HCT116 (cell line): Measurements from ENCODE around the gene TLR3. TPM values are rescaled to one million over a fixed set of nuclear protein-coding genes. Genes with fewer than 3 reads are reported as not detected.

Experiments
- ATAC-seq: fragments of 200-7000 bp; cut with Tn5 transposase; 2 replicates; pipeline ENCODE4 v1.9.1; 2020; ENCODE audit warnings: mild to moderate bottlenecking, moderate library complexity
- BruUV-seq: library from RNA; stranded (reverse); fragments of 400-500 nt; replicated peaks from 2 replicates; lab custom pipeline; 2021; lab: Mats Ljungman, UMichigan
- CTCF ChIA-PET: fragments of 300-600 bp; sonication (Branson Sonifier 250); formaldehyde crosslinking; loops from one replicate; lab custom pipeline; 2021; ENCODE audit warnings: antibody characterized with exemption; lab: Charles Lee
- POLR2A ChIA-PET: fragments of 300-600, 350-600 bp; sonication (Branson Sonifier 250); formaldehyde crosslinking; loops from one replicate; lab custom pipeline; 2021; ENCODE audit warnings: antibody characterized with exemption; lab: Charles Lee
- RAD21 ChIA-PET, 2 experiments: fragments of 300-600 bp; sonication (Branson Sonifier 250); formaldehyde crosslinking; loops; one replicate each; lab custom pipeline; 2023; ENCODE audit warnings: low total read pairs in 2 of 2; ENCODE audit not compliant: uncharacterized antibody in 2 of 2, unreplicated experiment in 2 of 2, low non-redundant PET in 1 of 2; lab: Charles Lee
- DNase-seq: peaks from one replicate; pipeline ENCODE4 v3.0.0-alpha.2; 2010; ENCODE audit warnings: low read depth, low spot score
- H2AFZ ChIP-seq: fragments of 200-600 bp; shearing (Covaris generic), sonication (generic); 2 replicates; pipeline ENCODE4 v1.6.1; 2017; ENCODE audit warnings: low read depth, mixed run types, mixed read lengths, antibody characterized with exemption, low read length; ENCODE audit not compliant: poor library complexity, severe bottlenecking
- H3K27ac ChIP-seq: 2 replicates; pipeline ENCODE4 v1.5.1; 2012; ENCODE audit warnings: low read depth, low read length
- H3K27me3 ChIP-seq: fragments of 200-600 bp; sonication (generic); 2 replicates; pipeline ENCODE4 v1.6.1; 2016; ENCODE audit warnings: mixed run types, low read length, mixed read lengths; ENCODE audit not compliant: insufficient read depth
- H3K36me3 ChIP-seq, 2 experiments: fragments of 200-500 bp in 1 of 2; fragments of 200-600 bp in 1 of 2; sonication (Bioruptor generic) in 1 of 2; sonication (generic) in 1 of 2; 2 replicates each; pipeline versions ENCODE4 v1.5.1 to v1.6.1; 2014 to 2016; ENCODE audit warnings: low read length in 2 of 2, inconsistent platforms in 1 of 2, mixed read lengths in 1 of 2, mixed run types in 1 of 2; ENCODE audit not compliant: insufficient read depth in 2 of 2, control insufficient read depth in 1 of 2
- H3K4me1 ChIP-seq, 2 experiments: fragments of 200-600 bp in 1 of 2; sonication (generic) in 1 of 2; 2 replicates each; pipeline versions ENCODE4 v1.5.1 to v1.6.1; 2012 to 2017; ENCODE audit warnings: low read length in 2 of 2, inconsistent platforms in 1 of 2, mild to moderate bottlenecking in 1 of 2, mixed read lengths in 1 of 2, mixed run types in 1 of 2, moderate library complexity in 1 of 2; ENCODE audit not compliant: insufficient read depth in 2 of 2, control insufficient read depth in 1 of 2
- H3K4me2 ChIP-seq: fragments of 200-600 bp; sonication (generic); 2 replicates; pipeline ENCODE4 v1.6.1; 2017; ENCODE audit warnings: mixed run types, low read length, mixed read lengths
- H3K4me3 ChIP-seq, 2 experiments: fragments of 200-600 bp in 1 of 2; sonication (generic) in 1 of 2; replicated peaks in 1 of 2; 2 replicates each; pipeline ENCODE4 v1.5.1; 2011 to 2016; ENCODE audit warnings: low read length in 2 of 2, control low read depth in 1 of 2, low read depth in 1 of 2, mild to moderate bottlenecking in 1 of 2, mixed read lengths in 1 of 2, mixed run types in 1 of 2
- H3K79me2 ChIP-seq: fragments of 200-600 bp; sonication (generic); 2 replicates; pipeline ENCODE4 v1.6.1; 2017; ENCODE audit warnings: mild to moderate bottlenecking, mixed run types, low read length, moderate library complexity, mixed read lengths; ENCODE audit not compliant: insufficient read depth
- H3K9ac ChIP-seq: fragments of 200-600 bp; sonication (generic); 2 replicates; pipeline ENCODE4 v1.6.1; 2016; ENCODE audit warnings: low read length, mixed read lengths
- H3K9me2 ChIP-seq: fragments of 200-600 bp; sonication (generic), shearing (Covaris generic); 2 replicates; pipeline ENCODE4 v1.6.1; 2017; ENCODE audit warnings: mixed run types, mild to moderate bottlenecking, moderate library complexity; ENCODE audit not compliant: insufficient read depth
- H3K9me3 ChIP-seq, 2 experiments: fragments of 200-500 bp in 1 of 2; fragments of 200-600 bp in 1 of 2; sonication (Bioruptor generic) in 1 of 2; sonication (generic) in 1 of 2; 2 replicates each; pipeline ENCODE4 v1.6.1; 2014 to 2017; ENCODE audit warnings: low read length in 2 of 2, mixed read lengths in 2 of 2, inconsistent platforms in 1 of 2, low read depth in 1 of 2, mild to moderate bottlenecking in 1 of 2, mixed run types in 1 of 2, moderate library complexity in 1 of 2; ENCODE audit not compliant: control insufficient read depth in 1 of 2, insufficient read depth in 1 of 2
- H4K20me1 ChIP-seq: fragments of 200-600 bp; sonication (generic), shearing (Covaris generic); 2 replicates; pipeline ENCODE4 v1.6.1; 2017; ENCODE audit warnings: mixed run types, mild to moderate bottlenecking, moderate library complexity; ENCODE audit not compliant: insufficient read depth
- ATF3 ChIP-seq: IDR thresholded peaks from 2 replicates; pipeline ENCODE4 v1.6.1; 2012
- CBX3 ChIP-seq: IDR thresholded peaks from 2 replicates; pipeline ENCODE4 v1.6.1; 2012; ENCODE audit warnings: low read depth
- CEBPB ChIP-seq: IDR thresholded peaks from 2 replicates; pipeline ENCODE4 v1.6.1; 2012; ENCODE audit warnings: low read depth
- ELF1 ChIP-seq: IDR thresholded peaks from 2 replicates; pipeline ENCODE4 v1.6.1; 2012; ENCODE audit warnings: low read depth, borderline replicate concordance
- JUND ChIP-seq: IDR thresholded peaks from 2 replicates; pipeline ENCODE4 v1.6.1; 2012
- POLR2AphosphoS5 ChIP-seq: IDR thresholded peaks from 2 replicates; pipeline ENCODE4 v1.6.1; 2011; ENCODE audit warnings: mild to moderate bottlenecking, low read depth, low read length, moderate library complexity
- RAD21 ChIP-seq: IDR thresholded peaks from 2 replicates; pipeline ENCODE4 v1.6.1; 2012; ENCODE audit warnings: low read depth, mild to moderate bottlenecking
- TCF7L2 ChIP-seq: IDR thresholded peaks from 2 replicates; pipeline ENCODE4 v1.7.0; 2011; ENCODE audit warnings: borderline replicate concordance, inconsistent platforms; ENCODE audit not compliant: insufficient read depth, insufficient read length; ENCODE audit errors: extremely low read depth
- ZNF274 ChIP-seq: fragments of 200-500 bp; sonication (Bioruptor generic); IDR thresholded peaks from 2 replicates; pipeline ENCODE4 v1.6.1; 2014; ENCODE audit warnings: mild to moderate bottlenecking, low read depth, low read length, inconsistent platforms
- intact Hi-C: fragments of 100-400 bp; cut with micrococcal nuclease; formaldehyde crosslinking; loops from 2 replicates; pipeline ENCODE4 v1.10.0; 2022
- total RNA-seq: library from RNA; stranded (reverse); gene quantifications from one replicate; pipeline ENCODE4 v1.2.1, GENCODE V29; 2021; ENCODE audit not compliant: unreplicated experiment

The TLR3 gene
- total RNA-seq, 1 experiment from 2014 or later = 1.3 TPM

GRCh38 chr4:186116697-186117096, 47.7 kb downstream of the TLR3 start:
- Histone ChIP-seq H4K20me1 (no peaks in the 10 kb centered on the region), H3K27ac (no peak overlapping the region), H3K4me2 (no peak overlapping the region), H3K4me1 (no peaks in the 10 kb centered on the region), H3K27me3 (no peaks in the 10 kb centered on the region), H3K36me3 (no peaks in the 10 kb centered on the region), H3K4me3 (no peak overlapping the region), H3K9me2 (no peaks in the 10 kb centered on the region), H2AFZ (no peak overlapping the region), H3K9ac (no peak overlapping the region), H3K79me2 (no peaks in the 10 kb centered on the region), H3K9me3 (no peaks in the 10 kb centered on the region)
- 0 out of 2 replicates have a peak, but pooled peaks have one; percentile 14 for TF ChIP-seq CEBPB
- TF ChIP-seq ATF3 = no peak
- CTCF ChIA-PET = no interaction called here
- POLR2A ChIA-PET = no interaction called here
- ATAC-seq (no peak), DNase-seq (no peak)
- RAD21 ChIA-PET = no interaction called here
- intact Hi-C loops = no loop called here
- BruUV-seq = no TSS peak

- Histone ChIP-seq H2AFZ (no peak overlapping the region), H3K9ac (no peak overlapping the region), H3K4me1 (no peaks in the 10 kb centered on the region), H3K4me3 (no peak overlapping the region)
- TF ChIP-seq POLR2AphosphoS5 (no peak), CBX3 (no peak), RAD21 (no peak), JUND (no peak), ELF1 (no peak), TCF7L2 (no peak), ZNF274 (no peak)
- TF ChIP-seq, all 23 proteins: peak for 0
- no peaks in the 10 kb centered on the region for H3K79me2 ChIP-seq
- no peaks in the 10 kb centered on the region for H3K9me2 ChIP-seq
- DNase-seq (no peak), ATAC-seq (no peak)
- no peak overlapping the region for H3K27ac ChIP-seq
- no peaks in the 10 kb centered on the region for H3K27me3 ChIP-seq
- no peaks in the 10 kb centered on the region for H3K36me3 ChIP-seq
- H4K20me1 ChIP-seq = no peaks in the 10 kb centered on the region
- intact Hi-C loops = no loop called here
- RAD21 ChIA-PET = no interaction called here
- CTCF ChIA-PET = interaction anchor here (1.5 kb wide), 1 partner anchor 50 kb away, joined by 5 read pairs; no protein-coding TSS in a partner anchor
- POLR2A ChIA-PET = no interaction called here
- no peaks in the 10 kb centered on the region for H3K9me3 ChIP-seq
- no TSS peak for BruUV-seq
- no peak overlapping the region for H3K4me2 ChIP-seq
Measured at GRCh38 chr4:186118582-186118981, 49.6 kb downstream of the TLR3 start.
